Stimulated activated CD4-positive, alpha-beta T cell treated with anti-CD3 and anti-CD28 coated beads, Interleukin-1b, Interleukin-23, amount 100 ng/mL, for 48 hours (primary cell): ENCODE data around the gene LRRC23.
A peak's percentile ranks its signal among the peaks of the same experiment; 100 is the strongest.
"Not testable (repeated sequence)": the region's sequence is repeated elsewhere in the genome, so short reads cannot be mapped to it uniquely, and the experiment has no call there.

ENCODE experiments used
- DNase-seq: peaks from one replicate; pipeline ENCODE4 v3.0.0-alpha.2; 2020

LRRC23 gene

DNA sequence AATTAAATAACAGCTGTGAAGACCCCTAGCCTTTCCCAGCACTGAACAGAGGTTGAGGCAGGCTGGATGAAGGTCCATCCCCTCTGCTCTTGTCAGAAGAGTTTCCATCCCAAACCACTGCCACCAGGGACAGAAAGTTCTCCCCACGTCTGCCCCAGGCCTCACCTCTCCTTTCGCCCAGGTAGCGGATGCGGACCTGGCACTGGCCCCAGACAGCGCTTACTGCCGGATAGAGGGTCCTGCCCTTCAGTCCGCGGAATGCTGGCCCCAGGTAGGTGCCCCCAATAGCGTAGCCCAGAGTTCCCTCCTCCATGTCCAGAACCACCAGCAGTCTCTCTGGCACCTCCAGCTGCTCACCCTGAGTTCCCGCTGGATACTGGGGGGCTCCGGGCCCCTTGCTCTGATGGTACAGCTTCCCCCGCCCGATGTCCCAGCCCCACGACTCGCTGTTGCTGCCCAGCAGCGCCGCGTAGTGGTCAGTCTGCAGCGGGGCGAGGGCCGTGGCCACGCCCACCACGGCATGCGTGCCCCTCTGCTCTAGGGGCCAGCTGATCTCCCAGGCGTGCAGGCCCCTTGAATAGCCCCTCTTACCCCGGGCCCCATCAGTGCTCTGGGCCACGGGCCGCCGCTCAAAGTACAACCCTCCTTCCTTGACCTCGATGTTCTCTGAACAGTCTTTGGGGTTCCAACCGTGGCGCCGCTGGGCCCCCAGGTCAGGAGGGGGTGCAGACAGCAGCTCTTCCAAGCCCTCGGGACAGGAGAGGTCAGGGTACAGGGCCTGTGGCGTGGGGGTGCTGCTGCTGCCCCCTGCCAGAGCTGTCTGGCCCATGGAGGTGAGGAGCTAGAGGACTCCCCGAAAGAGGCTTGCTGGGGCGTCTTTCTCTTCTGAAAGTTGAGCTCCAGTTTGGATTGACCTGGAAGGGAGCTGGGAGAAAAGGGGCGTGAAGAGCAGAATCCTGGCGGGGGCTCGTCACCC, 32.3 kb upstream of the LRRC23 start:
- peak; percentile 82 for DNase-seq

DNA sequence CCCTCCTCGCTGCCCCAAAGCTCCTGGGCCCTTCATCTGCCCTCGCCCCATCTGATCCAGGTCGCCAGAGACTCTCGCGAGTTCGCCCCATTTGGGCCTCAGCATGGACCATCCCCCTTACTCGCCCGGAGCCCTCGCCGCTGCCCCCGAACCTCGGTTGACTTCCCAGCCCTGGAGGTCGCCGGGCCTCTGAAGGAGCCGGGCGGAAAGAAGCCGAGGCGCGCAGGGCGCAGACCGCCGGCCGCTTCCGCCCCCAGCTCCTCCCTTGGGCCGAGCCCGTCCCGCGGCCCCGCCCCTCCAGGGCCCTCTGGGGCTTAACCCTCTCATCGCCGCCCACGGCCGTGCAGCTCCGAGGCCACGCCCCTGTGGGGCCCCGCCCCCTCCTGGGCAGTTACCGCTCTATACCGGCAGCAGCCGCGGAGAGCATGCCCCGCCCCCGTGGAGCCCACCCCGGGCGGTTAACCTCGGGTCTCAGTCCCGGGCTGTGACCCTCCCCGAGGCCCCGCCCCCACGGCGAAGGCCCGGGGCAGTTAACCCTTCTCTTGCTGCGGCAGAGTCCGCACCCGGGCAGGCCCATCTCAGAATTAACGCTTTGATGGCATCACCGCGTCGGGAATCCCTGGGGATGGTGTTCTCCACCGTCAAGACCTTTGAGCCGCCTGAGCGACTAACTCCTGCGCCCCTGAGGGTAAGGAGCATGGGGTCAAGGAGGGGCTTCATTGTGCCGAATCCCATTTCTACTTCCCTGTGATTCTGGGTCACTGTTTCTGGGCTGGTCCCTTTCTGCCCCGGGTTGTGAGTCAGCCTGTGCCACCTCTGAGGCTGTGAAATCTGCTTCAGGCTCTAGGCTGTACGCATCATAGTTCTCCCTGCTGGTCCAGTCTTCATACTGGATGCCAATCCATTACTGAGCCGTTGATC, 31.3 kb upstream of the LRRC23 start, which contains the start of gene SPSB2:
Gene SPSB2, minus strand, starts transcription at position 210 of the 921 bp plus-strand sequence. CDS start 402 bp downstream, outside the sequence.
- peak; percentile 98 for DNase-seq

DNA sequence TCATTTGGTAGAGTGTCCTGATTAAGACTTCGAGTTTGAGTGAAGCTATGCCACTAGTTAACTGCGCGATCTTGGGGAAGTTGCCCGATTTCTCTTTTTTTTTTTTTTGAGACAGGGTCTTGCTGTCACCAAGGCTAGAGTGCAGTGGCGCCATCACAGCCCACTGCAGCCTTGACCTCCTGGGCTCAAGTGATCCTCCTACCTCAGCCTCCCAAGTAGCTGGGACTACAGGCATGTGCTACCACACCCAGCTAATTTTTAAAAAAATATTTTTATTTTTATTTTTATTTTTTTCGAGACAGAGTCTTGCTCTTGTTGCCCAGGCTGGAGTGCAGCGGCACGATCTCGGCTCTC, 30.6 kb upstream of the LRRC23 start:
- not testable (repeated sequence) for DNase-seq

DNA sequence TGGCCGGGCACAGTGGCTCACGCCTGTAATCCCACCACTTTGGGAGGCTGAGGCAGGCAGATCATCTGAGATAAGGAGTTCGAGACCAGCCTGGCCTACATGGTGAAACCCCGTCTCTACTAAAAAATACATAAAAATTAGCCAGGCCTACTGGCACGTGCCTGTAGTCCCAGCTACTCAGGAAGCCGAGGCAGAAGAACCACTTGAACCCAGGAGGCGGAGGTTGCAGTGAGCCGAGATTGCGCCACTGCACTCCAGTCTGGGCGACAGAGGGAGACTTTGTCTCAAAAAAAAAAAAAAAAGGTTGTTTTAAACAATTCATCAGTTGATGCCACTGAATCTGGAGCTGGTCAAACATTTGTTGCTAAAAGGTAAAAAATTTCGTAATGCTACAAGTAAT, 24.8 kb upstream of the LRRC23 start:
- DNase-seq = not testable (repeated sequence)

DNA sequence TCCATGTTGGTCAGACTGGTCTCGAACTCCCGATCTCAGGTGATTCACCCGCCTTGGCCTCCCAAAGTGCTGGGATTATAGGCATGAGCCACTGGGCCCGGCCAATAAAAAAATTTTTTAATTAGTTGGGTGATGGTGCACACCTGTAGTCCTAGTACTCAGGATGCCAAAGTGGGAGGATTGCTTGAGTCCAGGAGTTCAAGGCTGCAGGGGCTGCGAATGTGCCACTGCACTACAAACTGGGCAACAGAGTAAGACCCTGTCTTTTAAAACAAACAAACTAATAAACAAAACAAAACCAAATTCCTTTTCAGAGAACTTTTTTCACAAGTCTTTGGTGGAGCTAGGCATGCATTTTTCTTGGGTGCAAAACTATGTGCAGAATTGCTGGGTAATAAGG, 21.4 kb upstream of the LRRC23 start:
- DNase-seq = no peak

DNA sequence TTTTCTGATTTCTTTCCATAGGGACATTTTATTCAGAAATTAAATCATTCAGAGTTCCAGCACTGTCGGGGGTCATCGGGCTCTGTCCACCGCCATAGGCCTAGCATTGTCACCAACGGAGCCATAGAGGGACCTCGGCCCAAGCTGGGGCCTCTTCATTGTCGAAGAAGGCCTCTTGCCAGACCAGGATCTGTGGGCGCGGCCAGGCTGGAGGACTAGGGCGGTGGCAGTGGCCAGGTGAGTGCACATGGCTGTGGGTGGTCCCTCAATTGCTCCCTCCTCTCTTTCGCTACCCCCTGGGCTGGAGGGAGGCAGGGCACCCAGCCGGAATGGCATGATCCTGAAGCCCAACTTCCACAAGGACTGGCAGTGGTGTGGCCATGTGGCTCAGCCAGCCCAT, 20.9 kb upstream of the LRRC23 start:
- DNase-seq = no peak

DNA sequence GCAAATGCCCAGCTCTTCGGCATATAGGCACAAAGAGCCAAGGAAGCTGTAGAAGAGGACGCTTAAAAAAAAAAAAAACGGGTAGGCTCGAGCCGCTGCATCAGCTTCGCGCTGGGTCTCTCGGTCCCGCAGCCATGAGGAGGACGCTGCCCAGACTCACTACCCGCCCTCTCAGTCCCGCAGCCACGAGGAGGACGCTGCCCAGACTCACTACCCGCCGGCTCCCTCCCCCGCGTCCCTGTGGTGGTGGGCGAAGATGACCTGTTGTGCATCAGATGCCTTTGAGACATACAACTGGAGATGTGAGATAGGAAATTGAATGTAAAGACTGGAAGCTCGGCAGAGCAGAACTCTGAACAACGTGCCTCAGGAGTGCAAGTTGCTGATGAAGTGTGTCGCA, 20.1 kb upstream of the LRRC23 start:
- DNase-seq = no peak

DNA sequence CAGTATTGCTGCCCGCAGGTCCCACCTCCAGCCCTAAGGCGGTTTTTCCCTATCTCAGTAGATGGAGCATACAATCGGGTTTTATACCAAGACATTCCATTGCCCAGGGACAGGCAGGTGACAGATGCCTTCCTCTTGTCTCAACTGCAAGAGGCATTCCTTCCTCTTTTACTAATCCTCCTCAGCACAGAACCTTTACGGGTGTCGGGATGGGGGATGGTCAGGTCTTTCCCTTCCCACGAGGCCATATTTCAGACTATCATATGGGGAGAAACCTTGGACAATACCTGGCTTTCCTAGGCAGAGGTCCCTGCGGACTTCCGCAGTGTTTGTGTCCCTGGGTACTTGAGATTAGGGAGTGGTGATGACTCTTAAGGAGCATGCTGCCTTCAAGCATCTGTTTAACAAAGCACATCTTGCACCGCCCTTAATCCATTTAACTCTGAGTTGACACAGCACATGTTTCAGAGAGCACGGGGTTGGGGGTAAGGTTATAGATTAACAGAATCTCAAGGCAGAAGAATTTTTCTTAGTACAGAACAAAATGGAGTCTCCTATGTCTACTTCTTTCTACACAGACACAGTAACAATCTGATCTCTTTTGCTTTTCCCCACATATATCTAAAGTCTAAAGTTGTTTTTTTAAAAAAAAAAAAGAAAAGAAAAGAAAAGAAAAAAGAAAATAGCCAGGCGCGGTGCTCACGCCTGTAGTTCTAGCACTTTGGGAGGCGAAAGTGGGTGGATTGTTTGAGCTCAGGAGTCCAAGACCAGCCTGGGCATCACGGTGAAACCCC, 18.2 kb upstream of the LRRC23 start:
- not testable (repeated sequence) for DNase-seq

DNA sequence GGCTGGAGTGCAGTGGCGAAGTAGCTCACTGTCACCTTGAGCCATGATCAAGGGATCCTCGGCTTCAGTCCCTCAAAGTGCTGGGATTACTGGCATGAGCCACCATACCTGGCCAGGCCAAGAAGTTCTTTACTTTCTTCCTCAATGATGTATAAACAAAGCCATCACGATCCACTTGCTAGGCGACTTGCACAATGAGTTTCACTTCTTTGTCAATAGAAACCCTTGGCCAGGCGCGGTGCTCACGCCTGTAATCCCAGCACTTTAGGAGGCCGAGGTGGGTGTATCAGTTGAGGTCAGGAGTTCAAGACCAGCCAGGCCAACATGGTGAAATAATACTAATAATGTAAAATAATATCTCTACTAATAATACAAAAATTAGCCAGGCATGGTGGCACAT, 17.2 kb upstream of the LRRC23 start:
- DNase-seq = no peak

DNA sequence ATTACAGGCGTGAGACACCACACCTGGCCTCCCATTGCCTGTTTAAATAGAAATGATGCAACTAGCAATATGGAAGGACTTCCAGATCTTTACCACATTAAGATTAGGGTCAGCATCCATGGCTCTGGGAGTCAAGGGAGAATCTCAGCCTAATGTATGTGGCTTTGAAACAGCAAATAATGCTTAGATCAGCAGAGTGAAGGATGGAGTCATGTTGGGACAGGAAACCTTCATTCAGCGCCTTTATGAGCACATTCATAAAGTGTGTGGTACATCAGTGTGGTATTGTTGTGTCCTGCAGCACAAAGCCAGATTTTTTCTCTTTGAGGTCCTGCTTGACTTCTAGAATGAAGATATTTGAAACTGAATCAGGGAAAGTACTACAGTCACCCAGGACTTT, 16.3 kb upstream of the LRRC23 start:
- DNase-seq = no peak

DNA sequence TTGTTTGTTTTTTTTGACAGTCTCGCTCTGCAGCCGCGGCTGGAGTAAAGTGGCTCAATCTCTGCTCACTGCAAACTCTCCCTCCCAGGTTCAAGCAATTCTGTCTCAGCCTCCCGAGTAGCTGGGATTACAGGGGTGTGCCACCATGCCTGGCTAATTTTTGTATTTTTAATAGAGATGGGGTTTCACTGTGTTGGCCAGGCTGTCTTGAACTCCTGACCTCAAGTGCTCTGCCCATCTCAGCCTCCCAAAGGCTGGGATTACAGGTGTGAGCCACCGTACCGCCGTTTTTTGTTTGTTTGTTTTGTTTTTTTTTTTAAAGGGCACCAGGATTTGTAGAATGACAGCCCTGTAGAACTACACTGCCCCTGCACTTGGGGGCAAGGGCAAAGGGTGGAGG, 15.8 kb upstream of the LRRC23 start:
- DNase-seq = not testable (repeated sequence)

DNA sequence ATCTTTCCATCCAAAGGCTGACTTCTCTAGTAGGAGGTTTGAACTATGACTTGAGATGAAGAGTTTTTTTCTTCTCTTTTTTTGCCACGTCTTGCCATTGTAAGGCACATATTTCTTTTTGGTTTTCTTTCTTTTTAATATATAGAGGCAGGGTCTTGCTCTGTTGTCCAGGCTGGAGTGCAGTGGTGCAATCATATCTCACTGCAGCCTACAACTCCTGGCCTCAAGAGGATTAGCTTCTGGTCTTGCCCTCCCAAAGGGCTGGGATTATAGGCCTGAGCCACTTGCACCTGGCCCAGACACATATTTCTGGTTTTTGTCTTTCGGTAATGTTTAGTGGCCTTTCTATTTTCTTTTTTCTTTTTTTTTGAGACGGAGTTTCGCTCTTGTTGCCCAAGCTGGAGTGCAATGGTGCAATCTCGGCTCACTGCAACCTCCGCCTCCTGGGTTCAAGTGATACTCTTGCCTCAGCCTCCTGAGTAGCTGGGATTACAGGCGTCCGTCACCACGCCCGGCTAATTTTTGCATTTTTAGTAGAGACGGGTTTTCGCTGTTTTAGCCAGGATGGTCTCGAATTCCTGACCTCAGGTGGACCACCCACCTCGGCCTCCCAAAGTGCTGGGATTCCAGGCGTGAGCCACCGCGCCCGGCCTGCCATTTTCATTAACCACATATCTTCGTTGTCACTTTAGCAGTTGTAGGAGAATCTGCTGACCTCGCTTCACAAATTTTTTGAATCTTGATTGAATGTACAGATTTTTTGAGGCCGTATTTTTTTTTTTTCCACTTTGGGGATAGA, 14.6 kb upstream of the LRRC23 start:
- not testable (repeated sequence) for DNase-seq

DNA sequence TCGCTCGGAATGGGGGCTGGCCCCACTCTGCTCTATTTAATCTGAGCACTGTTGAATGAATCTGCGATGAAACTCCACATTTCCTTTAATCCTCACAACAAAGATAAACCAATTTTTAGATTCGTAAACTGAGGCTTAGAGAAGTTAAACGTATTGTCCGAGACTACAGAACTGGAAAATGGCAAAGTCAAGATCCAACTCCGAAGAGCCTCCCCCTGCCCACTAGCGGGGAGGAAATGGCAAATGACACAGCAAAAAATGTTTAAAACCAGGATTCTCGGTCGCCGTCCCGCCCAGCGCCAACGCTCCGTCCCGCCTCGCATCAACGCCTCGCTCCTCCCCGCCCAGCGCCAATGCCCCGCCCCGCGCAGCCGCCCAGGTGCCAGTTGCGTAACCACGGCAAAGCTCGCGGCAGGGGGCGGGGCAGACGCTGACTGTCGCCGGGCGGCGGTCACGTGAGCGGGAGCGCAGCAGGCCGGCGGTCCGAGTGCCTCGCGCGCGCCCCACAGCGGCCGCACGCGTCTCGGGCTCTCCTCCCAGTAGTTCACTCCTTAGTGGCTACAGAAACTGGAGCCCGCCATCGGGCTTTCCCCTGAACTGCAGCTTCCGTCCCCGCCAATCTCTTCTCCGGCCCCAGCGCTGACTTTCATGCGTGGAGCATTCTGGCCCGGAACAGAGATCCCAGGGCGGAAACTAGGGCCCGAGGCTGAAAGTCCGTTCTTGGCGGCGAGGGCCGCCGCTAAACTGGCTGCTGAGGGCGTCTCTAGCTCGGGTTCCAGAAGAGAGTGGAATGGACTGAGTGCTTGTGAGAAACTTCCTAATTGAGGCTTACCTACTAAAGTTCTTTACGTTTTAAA, 13.6 kb upstream of the LRRC23 start:
- peak; percentile 98 for DNase-seq

DNA sequence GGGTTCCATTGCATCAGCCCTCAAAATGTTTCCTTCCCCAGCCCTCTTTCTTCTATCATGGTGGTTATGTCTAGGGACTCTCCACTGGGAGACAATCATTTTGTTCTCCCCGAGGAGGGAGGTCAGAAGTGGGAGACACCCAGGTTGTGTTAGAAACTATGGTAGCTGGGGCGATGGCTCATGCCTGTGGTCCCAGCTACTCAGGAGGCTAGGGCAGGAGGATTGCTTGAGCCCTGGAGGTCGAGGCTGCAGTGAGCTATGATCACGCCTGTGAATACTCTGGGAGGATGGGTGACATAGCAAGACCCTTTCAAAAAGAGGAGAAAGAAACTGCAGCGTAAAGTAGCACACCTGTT, 13.0 kb upstream of the LRRC23 start:
- DNase-seq = no peak

DNA sequence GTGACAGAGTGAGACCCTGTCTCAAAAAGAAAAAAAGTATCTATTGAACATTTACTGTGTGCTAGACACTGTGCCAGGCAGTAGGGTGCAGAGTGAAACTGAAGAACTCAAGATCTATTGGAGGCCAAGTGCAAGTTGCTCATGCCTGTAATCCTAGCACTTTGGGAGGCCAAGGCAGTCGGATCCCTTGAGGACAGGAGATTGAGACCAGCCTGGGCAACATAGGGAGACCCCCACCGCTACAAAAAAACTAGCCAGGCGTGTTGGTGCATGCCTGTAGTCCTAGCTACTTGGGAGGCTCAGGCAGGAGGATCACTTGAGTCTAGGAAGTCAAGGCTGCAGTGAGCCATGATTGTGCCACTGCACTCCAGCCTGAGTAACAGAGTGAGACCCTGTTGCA, 11.9 kb upstream of the LRRC23 start:
- not testable (repeated sequence) for DNase-seq

DNA sequence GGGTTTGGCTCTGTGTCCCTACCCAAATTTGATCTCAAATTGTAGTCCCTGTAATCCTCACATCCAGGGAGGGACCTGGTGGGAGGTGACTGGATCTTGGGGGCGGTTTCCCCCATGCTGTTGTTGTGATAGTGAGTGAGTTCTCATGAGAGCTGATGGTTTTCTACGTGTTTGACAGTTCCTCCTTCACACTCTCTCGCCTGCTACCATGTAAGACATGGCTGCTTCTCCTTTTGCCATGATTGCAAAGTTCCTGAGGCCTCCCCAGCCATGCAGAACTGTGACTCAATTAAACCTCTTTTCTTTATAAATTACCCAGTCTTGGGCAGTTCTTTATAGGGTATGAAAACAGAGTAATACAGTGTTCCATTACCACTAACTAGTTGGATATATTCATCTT, 10.3 kb upstream of the LRRC23 start:
- no peak for DNase-seq

DNA sequence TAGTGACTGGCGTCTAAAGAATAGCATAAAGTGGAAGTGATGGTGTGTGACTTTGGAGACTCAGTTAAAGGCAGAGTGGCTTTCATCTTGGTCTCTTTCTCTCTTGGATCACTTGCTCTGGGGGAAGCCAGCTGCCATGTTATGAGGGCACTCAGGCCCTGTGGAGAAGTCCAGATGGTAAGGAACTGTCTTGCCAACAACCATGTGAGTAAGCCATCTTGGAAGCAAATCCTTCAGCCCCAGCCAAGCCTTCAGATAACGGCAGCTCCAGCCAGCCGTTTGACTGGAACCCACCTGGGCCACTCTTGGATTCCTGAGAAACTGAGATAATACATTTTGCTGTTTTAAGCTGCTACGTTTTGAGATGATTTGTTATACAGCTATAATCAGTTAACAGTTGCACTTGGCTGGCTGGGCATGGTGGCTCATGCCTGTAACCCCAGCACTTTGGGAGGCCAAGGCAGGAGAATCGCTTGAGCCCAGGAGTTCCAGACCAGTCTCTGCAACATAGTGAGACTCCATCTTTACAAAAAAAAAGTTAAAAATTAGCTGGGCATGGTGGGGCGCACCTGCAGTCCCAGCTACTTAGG, 7.7 kb upstream of the LRRC23 start:
- no peak for DNase-seq

DNA sequence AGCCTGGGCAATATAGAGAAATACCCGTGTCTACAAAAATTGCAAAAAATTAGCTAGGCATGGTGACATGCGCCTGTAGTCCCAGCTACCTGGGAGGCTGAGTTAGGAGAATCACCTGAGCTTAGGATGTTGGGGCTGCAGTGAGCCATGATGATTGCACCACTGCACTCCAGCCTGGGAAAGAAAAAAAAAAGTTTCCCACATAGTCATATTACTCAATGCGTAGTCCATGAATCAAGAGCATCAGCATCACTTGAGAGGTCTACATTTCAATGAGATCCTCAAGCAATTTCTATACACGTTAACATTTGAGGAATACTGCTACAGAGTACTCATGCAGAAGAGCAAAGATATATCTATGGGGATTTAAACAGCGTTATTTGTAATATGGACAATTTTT, 5.2 kb upstream of the LRRC23 start:
- DNase-seq = no peak

DNA sequence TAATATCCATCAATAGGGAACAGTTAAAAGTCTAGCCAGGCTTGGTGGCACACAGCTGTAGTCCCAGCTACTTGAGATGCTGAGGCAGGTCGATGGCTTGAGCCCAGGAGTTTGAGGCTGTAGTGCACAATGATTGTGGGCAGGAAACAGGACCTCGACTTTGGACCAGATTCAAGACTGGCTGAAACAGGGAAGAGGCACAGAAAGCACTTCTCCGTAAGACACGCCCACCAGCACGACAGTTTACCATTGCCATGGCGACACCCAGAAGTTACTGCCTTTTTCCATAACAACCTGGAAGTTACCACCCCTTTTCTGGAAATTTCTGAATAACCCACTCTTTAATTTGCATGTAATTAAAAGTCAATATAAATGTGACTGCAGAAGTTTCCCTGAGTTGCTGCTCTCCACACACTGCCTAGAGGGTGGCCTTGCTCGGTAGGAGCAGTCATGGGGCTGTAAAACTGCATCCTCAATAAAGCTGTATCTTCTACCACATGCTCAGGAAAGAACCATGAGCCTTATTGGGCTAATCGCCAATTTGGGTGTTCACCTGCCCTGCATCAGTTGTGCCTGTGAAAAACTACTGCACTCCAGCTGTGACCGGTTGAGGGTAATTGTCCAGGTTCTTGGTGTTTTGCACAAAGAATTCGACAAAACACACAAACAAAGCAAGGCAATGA, 4.6 kb upstream of the LRRC23 start:
- peak; percentile 27 for DNase-seq

DNA sequence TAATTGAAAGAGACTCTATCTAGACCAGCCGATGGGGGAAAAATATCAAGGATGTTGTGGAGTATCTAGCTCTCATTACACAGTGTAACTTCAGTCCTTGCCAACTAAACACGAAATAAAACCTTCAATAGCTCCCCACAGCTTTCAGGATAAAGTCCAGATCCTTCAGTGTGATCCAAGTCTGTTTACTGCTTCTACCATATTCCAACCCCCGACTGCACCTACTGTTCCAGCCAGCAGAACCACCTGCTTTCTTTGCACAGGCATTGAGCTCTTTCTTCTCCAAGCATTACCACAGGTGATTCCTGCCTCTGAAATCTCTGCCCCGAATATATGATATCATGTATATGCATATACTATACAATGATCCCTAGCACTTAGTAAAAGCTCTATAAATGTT, 2.2 kb upstream of the LRRC23 start:
- DNase-seq = no peak
